NCI-H748 (cell line): ENCODE measurements around the gene CBX5.
"Not testable (repeated sequence)": the region's sequence is repeated elsewhere in the genome, so short reads cannot be mapped to it uniquely, and the experiment has no call there.

ENCODE experiments used
- DNase-seq: peaks from one replicate; lab custom pipeline; 2025; ENCODE audit not compliant: unreplicated experiment; lab: John Stamatoyannopoulos, UW

CBX5 gene

DNA sequence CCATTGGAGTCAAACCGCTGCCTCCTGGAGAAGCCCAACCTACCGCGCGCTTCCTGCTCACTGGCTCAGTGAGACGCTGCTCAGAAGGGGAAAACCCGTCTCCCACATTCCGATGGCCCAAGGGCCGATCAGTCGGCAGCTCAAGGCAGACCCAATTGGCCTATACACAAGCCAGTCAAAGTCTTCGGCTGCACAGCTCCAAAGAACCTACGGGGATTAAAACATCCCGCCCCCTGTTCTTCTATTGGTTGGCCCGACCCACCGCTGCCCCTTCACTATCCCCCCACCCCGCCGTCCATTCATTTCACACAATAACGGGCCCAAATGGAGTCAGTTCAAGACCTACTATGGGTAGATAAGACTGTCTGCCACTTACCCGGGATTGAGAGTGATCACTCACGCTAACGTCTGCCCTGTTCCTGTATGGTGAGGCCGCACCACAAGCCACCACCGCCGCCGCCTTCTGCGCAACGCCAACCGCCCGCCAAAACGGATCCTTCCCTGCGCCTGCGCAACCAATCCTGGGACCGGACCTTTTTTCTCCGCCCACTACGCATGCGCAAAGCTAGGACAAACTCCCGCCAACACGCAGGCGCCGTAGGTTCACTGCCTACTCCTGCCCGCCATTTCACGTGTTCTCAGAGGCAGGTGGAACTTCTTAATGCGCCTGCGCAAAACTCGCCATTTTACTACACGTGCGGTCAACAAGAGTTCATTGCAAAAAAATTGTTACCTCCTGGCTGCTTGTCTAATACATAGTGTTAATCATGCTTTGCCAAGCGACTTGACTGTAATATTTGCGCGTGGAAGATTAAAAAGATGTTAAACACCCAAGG, at the start of gene CBX5:
Gene CBX5, minus strand, starts transcription at position 491 of the 836 bp plus-strand sequence. CDS start 22,472 bp downstream, outside the sequence.
- peak; percentile 99 for DNase-seq

GRCh38 chr12:54328595-54329337, 48.8 kb upstream of the CBX5 start:
- DNase-seq, result no peak

- DNase-seq, result not testable (repeated sequence)
Measured at GRCh38 chr12:54325442-54326109, 45.7 kb upstream of the CBX5 start.

DNA sequence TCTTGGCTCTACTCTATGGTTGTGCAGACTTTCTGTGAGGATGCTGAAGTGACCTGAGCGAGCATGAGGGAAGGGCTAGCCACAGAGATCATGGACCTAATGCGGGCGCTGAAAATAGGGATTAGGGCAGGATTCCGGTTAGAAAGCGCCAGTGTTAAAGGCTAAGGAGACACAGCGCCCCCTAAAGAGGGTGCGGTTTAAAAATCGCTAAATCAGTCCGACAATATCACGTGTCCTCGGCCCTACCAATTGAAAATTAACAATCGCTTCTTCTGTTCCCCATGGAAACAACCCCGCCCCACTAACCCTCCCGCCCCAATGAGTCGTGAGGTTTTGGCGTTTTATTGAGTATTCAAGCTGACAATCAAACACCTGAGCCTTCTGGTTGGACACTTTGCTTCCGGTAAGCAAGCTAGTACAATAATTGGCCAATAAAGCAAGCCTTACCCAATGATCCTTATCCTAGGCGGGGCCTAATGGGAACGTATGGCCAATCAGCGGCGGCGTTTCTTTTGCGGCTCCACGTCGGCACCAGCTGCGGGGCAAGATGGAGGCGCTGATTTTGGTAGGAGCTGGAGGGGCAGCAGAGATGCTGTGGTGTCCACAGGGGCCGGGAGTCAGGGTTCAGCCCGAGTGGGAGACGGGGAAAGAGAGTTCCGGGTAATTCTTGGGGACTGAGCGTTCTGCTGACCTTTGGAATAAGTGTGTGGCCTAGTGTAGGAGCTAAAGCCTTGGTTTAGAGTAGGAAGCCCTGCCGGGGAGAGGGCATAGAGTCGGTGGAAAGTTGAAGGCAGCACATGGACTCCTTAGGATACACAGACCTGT, 44.9 kb upstream of the CBX5 start, which contains the start of gene COPZ1:
Gene COPZ1, plus strand, starts transcription at position 515 of the 825 bp plus-strand sequence. Its CDS starts 33 bp downstream, at position 548.
- peak; percentile 100 for DNase-seq

GRCh38 chr12:54321363-54321762, 41.4 kb upstream of the CBX5 start:
- no peak for DNase-seq

GRCh38 chr12:54312309-54312708, 32.4 kb upstream of the CBX5 start:
- not testable (repeated sequence) for DNase-seq

DNA sequence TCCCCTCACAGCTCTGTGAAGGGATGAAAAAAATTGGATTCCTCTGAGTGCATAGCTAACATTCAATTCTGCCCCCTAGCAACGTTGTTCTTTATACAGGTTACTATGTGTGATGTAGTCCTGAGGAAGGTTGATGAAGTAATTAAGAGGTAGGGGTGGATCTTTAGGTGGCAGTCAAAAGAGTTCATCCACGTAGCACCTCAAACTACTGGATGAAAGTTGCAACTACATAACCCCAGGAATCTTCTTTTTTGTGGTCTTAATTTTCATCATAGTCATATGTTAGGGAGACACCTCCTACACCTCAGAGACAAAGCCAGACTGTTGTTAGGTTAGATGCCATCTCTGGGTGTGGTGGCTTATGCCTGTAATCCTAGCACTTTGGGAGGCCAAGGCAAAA, 31.1 kb upstream of the CBX5 start:
- DNase-seq, result no peak

DNA sequence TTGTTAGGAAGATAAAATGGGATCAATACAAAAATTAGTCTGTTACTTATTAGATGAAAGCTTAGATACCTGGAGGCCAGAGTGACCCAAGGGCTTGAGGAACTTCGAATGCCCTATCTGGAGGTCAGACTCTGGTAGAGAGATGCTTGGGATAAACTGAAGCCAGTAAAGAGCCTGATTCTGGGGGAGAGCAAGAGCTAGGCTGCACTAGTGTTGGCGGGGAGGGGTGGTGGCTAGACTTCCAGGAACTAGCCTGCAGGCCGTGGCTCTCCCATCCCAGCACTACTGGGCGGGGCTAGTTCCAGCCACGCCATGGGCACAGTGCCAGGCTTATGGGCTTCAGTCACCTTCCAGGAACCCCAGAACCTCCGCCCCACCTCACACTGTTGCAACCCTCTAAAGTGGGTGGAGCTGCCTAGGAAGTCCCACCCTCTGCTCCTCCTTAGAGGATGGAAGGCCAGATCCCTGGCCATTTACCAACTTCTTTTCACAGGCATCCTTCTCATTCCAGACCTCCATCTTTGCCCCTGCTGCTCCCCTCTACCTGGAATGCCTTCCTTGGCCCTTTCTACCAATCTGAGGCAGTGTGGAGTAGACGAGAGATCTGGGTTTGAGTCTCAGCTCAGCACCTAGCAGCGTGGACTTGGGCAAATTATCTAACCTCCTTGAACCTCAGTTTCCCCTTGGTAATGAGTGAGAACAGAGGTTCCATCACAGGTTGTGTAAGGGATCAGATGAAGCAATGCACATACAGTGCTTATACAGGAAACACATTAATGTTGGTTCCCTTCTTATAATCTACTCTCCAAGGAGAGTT, 27.2 kb upstream of the CBX5 start:
- peak; percentile 82 for DNase-seq

DNA sequence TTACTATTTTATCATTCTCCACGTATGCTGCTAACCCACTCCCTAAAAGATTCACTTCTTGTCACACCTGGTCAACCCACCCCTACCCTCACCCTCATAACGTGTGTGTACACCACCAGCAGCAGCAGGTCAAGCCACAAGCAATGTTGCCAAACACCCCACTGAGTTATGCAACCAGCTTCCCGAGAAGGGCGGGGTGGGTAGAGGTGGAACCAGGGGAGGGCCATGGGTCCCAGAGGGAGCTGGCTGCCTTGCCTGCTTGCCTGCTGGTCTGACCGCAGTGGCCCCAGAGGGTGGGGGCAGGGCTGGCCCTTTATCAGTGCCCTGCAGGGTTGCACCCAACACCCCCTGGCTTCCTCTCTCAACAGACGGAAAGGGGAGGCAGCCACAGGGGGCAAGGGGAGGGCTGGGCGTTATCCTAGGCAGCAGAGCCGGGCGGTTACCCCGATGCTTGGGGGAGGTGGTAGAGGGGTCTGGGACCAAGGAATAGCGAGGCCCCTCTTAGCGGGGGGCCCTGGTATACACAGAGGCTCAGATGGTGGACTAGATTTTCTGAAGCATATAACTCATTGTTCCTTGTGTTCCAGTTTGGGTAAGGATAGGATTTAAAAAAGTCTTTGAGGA, 24.4 kb upstream of the CBX5 start:
- no peak for DNase-seq

DNA sequence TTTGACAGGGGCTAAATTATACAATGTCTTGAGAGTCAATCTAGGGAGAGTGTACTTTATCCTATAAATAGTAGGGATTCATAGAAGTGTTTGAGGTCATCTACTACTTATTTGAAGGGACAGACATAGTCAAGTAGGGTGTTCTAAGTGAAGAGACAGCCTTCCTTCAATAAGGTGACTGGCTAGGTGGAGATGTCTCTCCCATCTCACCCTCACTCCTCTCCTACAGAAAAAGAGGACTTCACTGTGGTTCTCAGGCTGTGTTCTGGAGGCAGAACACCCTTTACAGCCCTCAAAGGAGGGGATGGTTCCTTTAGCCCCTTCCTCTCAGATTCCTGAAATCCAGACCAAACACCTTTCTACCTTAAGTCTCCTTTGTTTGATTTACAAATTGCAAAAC, 23.7 kb upstream of the CBX5 start:
- no peak for DNase-seq

GRCh38 chr12:54301428-54302048, 21.6 kb upstream of the CBX5 start:
- no peak for DNase-seq

GRCh38 chr12:54300732-54301427, 21.0 kb upstream of the CBX5 start, which contains the start of gene NFE2:
TSS of gene NFE2 (minus strand) at chr12:54301015. CDS start at chr12:54295248, 5,767 bp downstream.
- DNase-seq, result peak; percentile 67

GRCh38 chr12:54300225-54300731, 20.4 kb upstream of the CBX5 start:
- no peak for DNase-seq

- no peak for DNase-seq
Measured at GRCh38 chr12:54299515-54300224, 19.7 kb upstream of the CBX5 start.

- DNase-seq, result no peak
Measured at GRCh38 chr12:54298904-54299303, 19.0 kb upstream of the CBX5 start.

GRCh38 chr12:54296393-54297099, 16.6 kb upstream of the CBX5 start:
- DNase-seq, result no peak
